ENCODE data around the gene ZNF197.
"Not testable (repeated sequence)": the region's sequence is repeated elsewhere in the genome, so short reads cannot be mapped to it uniquely, and the experiment has no call there.

ZNF197 gene

GRCh38 chr3:44624749-44625480, at the start of gene ZNF197:
Gene ZNF197, plus strand, starts transcription at chr3:44625036. Its CDS starts 4,119 bp downstream, at chr3:44629155.
- peak; percentile 77 for DNase-seq

GRCh38 chr3:44576613-44577012, 48.2 kb upstream of the ZNF197 start:
- DNase-seq: no peak

- not testable (repeated sequence) for DNase-seq
Measured at GRCh38 chr3:44577354-44577952, 47.4 kb upstream of the ZNF197 start.

GRCh38 chr3:44578316-44578715, 46.5 kb upstream of the ZNF197 start:
- DNase-seq: not testable (repeated sequence)

- not testable (repeated sequence) for DNase-seq
Measured at GRCh38 chr3:44578924-44579515, 45.8 kb upstream of the ZNF197 start.

- DNase-seq: not testable (repeated sequence)
Measured at GRCh38 chr3:44579749-44580148, 45.1 kb upstream of the ZNF197 start.

- DNase-seq: not testable (repeated sequence)
Measured at GRCh38 chr3:44580971-44581370, 43.9 kb upstream of the ZNF197 start.

- DNase-seq: peak; percentile 62
Measured at GRCh38 chr3:44584646-44585501, 40.0 kb upstream of the ZNF197 start, which contains the start of gene ZNF660. Gene ZNF660, plus strand, starts transcription at chr3:44584964. Its CDS starts 9,230 bp downstream, at chr3:44594194.

- DNase-seq: no peak
Measured at GRCh38 chr3:44596621-44597020, 28.2 kb upstream of the ZNF197 start.

GRCh38 chr3:44601749-44602148, 23.1 kb upstream of the ZNF197 start:
- no peak for DNase-seq

GRCh38 chr3:44612678-44613077, 12.2 kb upstream of the ZNF197 start:
- no peak for DNase-seq

GRCh38 chr3:44628716-44629115, 3.9 kb downstream of the ZNF197 start:
- DNase-seq: no peak

GRCh38 chr3:44632193-44632592, 7.4 kb downstream of the ZNF197 start:
- no peak for DNase-seq

GRCh38 chr3:44642337-44642736, 17.5 kb downstream of the ZNF197 start:
- no peak for DNase-seq

- DNase-seq: no peak
Measured at GRCh38 chr3:44643024-44643423, 18.2 kb downstream of the ZNF197 start.

GRCh38 chr3:44647771-44648170, 22.9 kb downstream of the ZNF197 start:
- no peak for DNase-seq

- peak; percentile 50 for DNase-seq
Measured at GRCh38 chr3:44648564-44649229, 23.9 kb downstream of the ZNF197 start, which contains the start of gene ZNF35. Gene ZNF35, plus strand, starts transcription at chr3:44648732. Its CDS starts 2,336 bp downstream, at chr3:44651068.

- no peak for DNase-seq
Measured at GRCh38 chr3:44649709-44650108, 24.9 kb downstream of the ZNF197 start.

GRCh38 chr3:44654039-44654438, 29.2 kb downstream of the ZNF197 start:
- no peak for DNase-seq

GRCh38 chr3:44659015-44659414, 34.2 kb downstream of the ZNF197 start:
- no peak for DNase-seq

GRCh38 chr3:44659434-44659833, 34.6 kb downstream of the ZNF197 start:
- no peak for DNase-seq

GRCh38 chr3:44661189-44661588, 36.4 kb downstream of the ZNF197 start:
- DNase-seq: no peak

Measured in DMS153 (cell line).